ENCODE measurements around the gene GRAP2.
A peak's percentile ranks its signal among the peaks of the same experiment; 100 is the strongest.

GRAP2 gene

DNA sequence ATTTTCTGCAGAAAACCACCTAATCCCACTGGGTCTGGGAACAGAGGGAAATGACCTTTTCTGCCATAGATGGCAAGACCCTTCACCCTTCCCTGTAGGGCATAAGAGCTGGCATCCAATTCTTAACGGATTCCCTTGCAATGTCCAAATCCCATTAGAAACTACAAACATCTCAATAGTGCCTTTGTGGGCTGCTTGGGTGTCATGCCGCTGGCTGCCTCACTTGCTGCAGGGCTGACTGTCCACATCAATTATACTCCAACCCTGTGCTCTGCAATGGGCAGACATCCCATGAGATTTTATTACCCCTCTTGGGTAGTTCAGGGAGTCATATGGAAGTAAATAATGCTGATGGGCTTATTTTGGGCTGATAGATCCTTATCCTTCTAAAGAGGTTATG lies 7.3 kb downstream of the GRAP2 start:
- Mint-ChIP-seq H3K36me3 (ENCODE audit: low read depth) (peaks cover 13% of the 10 kb centered on the region), H3K9me3 (peaks cover 3% of the 10 kb centered on the region), H3K4me3 (peak overlapping the region; percentile 90), H3K27ac (peak overlapping the region; percentile 98), H3K27me3 (no peaks in the 10 kb centered on the region), H3K4me1 (ENCODE audit: low read depth) (peaks cover 80% of the 10 kb centered on the region)

DNA sequence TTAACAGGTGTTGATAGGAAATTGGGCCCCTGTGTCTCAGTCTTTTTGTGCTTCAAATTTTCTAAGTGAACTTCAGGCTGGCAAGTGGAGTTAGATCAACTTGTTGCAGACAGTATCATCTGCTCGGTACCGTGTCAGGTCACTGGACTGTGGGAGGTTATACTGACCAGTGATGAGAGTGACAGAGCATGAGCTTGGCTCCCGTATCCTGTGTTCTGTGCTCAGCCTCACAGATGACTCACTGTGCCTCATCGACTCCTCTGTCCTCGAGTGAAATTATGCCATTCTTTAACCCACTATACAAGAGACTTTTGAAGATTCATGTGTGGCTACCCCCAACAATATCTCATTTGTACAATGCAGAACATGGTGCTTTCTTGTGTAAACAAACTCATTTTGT lies 7.9 kb downstream of the GRAP2 start:
- Mint-ChIP-seq H3K27me3 (no peaks in the 10 kb centered on the region), H3K36me3 (ENCODE audit: low read depth) (peaks cover 13% of the 10 kb centered on the region), H3K27ac (peak overlapping the region; percentile 98), H3K4me3 (peak overlapping the region; percentile 90), H3K4me1 (ENCODE audit: low read depth) (peaks cover 86% of the 10 kb centered on the region), H3K9me3 (peaks cover 3% of the 10 kb centered on the region)

DNA sequence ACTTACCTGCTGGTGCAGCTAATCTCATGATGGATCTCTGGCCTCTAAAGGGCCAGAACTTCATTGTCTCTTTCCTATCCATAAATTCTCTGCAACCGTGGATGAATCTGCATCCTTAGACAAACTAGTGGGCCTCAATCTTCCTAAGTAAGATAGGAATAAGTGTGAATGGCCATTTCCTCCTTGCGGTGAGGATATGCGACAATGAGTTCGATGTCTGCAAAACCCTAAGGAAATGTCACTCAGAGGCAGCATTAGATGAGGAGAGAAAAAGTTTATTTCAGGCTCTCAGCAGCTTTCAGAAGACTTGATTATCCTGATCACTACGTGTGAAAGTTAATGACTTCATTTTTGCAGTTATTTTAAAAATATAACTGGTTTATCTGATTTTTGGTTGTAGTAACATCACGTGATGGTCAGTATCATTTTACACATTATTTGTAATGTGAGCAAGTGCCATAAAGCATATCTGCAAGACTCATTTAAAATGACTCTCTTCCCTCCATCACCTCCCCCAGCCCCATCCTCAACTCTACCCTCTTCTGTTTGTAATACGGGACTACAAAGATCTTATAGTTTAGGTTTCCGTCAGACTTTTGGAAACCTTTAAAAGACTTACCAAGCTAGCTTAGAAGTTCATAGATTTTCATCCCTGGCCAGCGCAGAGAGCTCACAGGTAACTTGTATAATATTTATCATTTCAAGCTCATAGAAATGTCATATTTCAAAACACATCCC lies 10.2 kb downstream of the GRAP2 start:
- H3K36me3 Mint-ChIP-seq (ENCODE audit: low read depth) = peaks cover 14% of the 10 kb centered on the region

DNA sequence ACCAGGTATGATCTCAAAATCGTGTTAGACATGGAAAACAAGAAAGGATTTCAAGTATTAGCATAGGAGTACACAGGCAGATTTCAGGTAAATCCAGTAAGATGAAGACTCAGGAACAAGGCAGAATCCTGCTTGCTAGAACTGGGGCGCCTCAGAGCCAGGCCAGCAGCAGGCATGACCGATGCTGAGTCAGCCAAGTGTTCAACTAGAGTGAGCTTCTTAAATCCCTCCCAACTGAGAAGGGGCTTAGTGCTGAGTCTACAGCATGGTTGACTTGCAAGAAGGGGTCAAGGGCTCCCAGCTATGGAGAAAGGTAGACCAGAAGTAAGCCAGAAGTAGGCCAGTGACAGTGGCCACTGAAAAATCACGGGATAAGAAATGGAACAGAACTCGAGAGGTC lies 12.4 kb downstream of the GRAP2 start:
- Mint-ChIP-seq H3K9me3 (peaks cover 3% of the 10 kb centered on the region), H3K4me3 (peak overlapping the region; percentile 90), H3K27me3 (no peaks in the 10 kb centered on the region), H3K27ac (peak overlapping the region; percentile 98), H3K4me1 (ENCODE audit: low read depth) (peaks cover 100% of the 10 kb centered on the region), H3K36me3 (ENCODE audit: low read depth) (peaks cover 14% of the 10 kb centered on the region)

More for the DNA sequence above, 10.2 kb downstream of the GRAP2 start:
- peak overlapping the region; percentile 90 for H3K4me3 Mint-ChIP-seq
- H3K4me1 Mint-ChIP-seq (ENCODE audit: low read depth) = peaks cover 95% of the 10 kb centered on the region
- peak overlapping the region; percentile 98 for H3K27ac Mint-ChIP-seq
- H3K9me3 Mint-ChIP-seq = peaks cover 3% of the 10 kb centered on the region
- H3K27me3 Mint-ChIP-seq = no peaks in the 10 kb centered on the region

DNA sequence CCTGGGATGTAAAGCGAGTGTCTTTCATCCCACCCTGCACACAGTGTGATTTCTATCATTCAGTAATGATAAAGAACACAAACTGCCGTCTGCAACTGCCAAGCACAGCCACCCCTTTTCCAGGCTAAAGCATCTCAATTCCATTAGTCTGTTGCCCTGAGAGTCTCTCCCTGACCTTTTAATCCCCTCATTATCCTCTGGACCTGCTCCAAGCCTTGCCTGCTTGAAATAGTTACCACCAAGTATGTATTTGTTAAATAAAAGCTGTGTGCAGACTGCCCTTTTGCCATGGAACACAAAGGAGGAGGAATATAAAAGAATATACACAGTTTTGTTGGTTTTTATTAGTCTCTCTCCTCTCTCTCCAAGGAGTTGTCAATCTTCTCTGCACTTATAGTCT lies 13.0 kb downstream of the GRAP2 start:
- H3K4me1 Mint-ChIP-seq (ENCODE audit: low read depth) = peaks cover 100% of the 10 kb centered on the region
- H3K36me3 Mint-ChIP-seq (ENCODE audit: low read depth) = peaks cover 14% of the 10 kb centered on the region
- H3K27ac Mint-ChIP-seq = peak overlapping the region; percentile 98
- peaks cover 3% of the 10 kb centered on the region for H3K9me3 Mint-ChIP-seq
- no peaks in the 10 kb centered on the region for H3K27me3 Mint-ChIP-seq
- H3K4me3 Mint-ChIP-seq = peak overlapping the region; percentile 90

DNA sequence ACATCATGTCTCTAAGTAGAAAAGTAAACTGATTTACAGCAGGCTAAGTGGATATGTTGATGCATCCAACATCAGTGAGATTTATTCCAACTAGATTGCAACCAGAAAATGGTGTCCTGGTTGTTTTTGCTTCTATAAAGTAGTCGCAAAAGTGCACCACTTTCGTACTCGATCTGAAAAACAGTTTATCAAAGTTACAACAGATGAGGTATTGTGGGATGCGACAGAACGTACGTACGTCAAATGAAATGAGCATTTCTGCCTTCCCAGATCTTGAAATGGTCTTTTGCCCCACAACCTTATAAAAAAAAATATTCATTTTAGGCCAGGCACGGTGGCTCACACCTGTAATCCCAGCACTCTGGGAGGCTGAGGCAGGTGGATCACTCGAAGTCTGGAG lies 13.7 kb downstream of the GRAP2 start:
- peaks cover 3% of the 10 kb centered on the region for H3K9me3 Mint-ChIP-seq
- peaks cover 98% of the 10 kb centered on the region for H3K4me1 Mint-ChIP-seq (ENCODE audit: low read depth)
- H3K27me3 Mint-ChIP-seq = no peaks in the 10 kb centered on the region
- peak overlapping the region; percentile 90 for H3K4me3 Mint-ChIP-seq
- H3K36me3 Mint-ChIP-seq (ENCODE audit: low read depth) = peaks cover 15% of the 10 kb centered on the region
- H3K27ac Mint-ChIP-seq = peak overlapping the region; percentile 98

DNA sequence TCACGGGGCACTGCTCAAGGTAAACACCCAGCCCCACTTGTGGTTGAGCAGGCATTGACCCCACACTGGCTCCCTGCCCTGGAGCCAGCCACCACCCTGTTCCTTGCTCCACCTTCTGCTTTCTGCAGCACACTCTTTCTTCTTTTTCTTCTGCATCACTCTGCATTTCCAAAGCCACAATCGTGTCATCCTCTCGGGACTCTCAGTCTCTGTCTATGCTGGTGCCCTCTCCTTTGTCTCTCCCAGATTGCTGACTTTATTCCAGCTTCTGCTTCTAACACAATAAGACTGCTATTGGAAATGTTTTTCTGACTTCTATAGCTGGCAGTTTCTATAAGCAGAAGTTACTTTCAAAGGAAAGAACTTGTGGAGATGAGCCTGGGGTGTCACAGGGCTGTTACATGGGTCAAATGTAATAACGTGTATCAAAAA lies 14.4 kb downstream of the GRAP2 start:
- Mint-ChIP-seq H3K4me1 (ENCODE audit: low read depth) (peaks cover 98% of the 10 kb centered on the region), H3K4me3 (peak overlapping the region; percentile 90), H3K27ac (peak overlapping the region; percentile 98), H3K27me3 (no peaks in the 10 kb centered on the region), H3K36me3 (ENCODE audit: low read depth) (peaks cover 8% of the 10 kb centered on the region), H3K9me3 (no peaks in the 10 kb centered on the region)

DNA sequence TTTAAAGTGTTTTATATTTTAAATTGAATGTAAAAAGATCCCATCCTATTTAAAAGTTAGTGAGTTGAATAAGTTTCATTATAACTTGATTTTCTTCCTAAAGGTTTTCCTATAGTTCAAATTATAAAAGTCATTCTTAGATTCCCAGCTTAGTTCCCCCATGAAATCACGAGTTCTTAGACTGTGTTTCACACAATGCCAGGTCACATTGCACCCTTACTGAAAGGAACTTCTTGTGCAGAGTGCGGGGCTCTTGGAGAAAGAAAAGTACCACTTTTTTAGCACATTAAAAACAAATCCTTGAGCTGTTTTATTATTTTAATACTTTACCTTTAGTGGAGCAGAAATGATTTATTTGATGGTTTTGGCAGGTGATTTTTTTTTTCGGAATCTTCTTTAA lies 15.6 kb downstream of the GRAP2 start:
- H3K9me3 Mint-ChIP-seq = no peaks in the 10 kb centered on the region
- H3K27ac Mint-ChIP-seq = peak overlapping the region; percentile 98
- peaks cover 98% of the 10 kb centered on the region for H3K4me1 Mint-ChIP-seq (ENCODE audit: low read depth)
- H3K36me3 Mint-ChIP-seq (ENCODE audit: low read depth) = peaks cover 8% of the 10 kb centered on the region
- H3K4me3 Mint-ChIP-seq = peak overlapping the region; percentile 90
- H3K27me3 Mint-ChIP-seq = no peaks in the 10 kb centered on the region

DNA sequence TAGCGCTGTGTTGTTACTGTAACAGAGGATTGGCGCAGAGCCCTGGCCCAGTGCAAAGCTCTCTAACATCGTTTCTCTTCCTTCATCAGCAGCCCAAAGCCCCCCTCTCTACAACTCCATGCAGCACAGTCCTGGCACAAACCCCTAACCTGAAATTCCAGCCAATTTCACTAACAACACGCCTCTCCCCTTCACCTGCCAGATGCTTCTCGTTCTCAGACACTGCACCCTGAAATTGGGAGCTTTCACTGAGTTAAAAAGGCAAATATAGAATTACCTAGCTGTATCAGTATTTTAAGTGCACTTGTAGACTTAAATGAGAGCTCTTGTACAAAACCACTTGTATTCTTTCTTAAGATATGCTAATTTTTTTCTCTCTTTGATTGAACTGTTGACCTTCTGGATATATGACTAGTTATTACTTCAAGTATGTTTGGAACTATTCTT lies 16.3 kb downstream of the GRAP2 start:
- H3K27ac Mint-ChIP-seq = peak overlapping the region; percentile 88
- H3K4me1 Mint-ChIP-seq (ENCODE audit: low read depth) = peaks cover 98% of the 10 kb centered on the region
- H3K4me3 Mint-ChIP-seq = peak overlapping the region; percentile 90
- no peaks in the 10 kb centered on the region for H3K9me3 Mint-ChIP-seq
- peaks cover 8% of the 10 kb centered on the region for H3K36me3 Mint-ChIP-seq (ENCODE audit: low read depth)
- H3K27me3 Mint-ChIP-seq = no peaks in the 10 kb centered on the region

DNA sequence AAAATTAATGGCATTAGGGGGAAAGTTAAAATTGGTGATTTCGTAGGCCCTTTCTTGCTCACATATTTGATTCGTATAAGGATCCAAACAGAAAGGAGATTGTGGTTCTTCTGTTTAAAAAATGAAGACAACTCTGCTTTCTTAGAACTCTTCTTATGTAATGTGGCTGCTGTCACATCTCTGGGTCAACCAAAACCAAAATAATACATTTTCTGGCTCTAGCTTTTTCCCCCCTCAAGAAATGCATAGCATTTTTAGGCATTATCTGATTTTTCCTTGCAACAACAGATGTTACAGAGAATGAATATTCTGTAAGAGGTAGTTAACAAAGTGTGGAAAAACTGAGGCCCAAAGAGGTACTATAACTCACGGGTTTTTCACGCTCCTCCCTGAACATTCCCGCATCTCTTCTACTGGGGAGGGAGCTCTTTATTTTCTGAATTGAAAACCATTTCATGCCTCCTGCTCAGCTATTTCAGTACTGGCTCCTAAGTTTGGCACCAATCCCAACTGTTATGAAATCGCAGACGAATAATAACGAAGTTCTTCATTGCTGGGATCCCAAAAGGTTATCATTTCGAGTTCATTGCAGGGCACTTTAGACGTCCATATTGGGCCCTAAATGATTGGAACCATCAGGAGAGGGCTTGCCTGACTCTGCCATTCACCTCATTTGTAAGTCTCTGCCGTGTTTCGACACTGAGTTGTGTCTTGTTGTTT lies 17.1 kb downstream of the GRAP2 start:
- peaks cover 8% of the 10 kb centered on the region for H3K36me3 Mint-ChIP-seq (ENCODE audit: low read depth)
- peak overlapping the region; percentile 88 for H3K27ac Mint-ChIP-seq
- peak overlapping the region; percentile 90 for H3K4me3 Mint-ChIP-seq
- peaks cover 98% of the 10 kb centered on the region for H3K4me1 Mint-ChIP-seq (ENCODE audit: low read depth)
- H3K27me3 Mint-ChIP-seq = no peaks in the 10 kb centered on the region
- H3K9me3 Mint-ChIP-seq = no peaks in the 10 kb centered on the region

DNA sequence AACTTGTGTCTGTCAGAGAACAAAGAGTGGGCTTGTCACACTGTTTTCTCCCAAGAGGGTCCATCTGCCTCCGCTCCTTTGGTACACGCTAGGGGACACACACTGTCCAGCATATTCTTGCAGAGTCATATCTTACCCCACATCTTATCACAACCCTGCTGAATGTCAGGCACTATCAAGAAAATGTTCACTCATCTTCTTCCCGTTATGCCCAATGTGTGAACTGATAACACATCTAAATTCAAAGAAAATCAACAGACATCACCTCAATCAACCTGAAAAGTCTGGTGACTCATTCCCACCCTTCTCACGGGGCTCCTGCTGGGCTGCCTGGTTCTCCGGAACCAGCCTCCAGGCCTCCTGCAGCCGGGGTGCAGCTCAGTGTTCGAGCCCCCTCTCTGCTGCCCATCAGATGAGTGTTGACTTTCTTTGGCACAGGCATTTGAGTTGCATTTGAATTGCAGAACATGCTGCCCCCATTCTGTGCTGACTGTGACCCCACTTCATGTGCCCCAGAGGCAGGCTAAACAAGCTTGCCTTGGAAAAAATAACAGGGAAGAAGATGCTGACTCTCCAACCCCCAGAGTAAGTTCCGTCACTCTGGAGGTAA lies 19.4 kb downstream of the GRAP2 start:
- Mint-ChIP-seq H3K4me3 (peak overlapping the region; percentile 72), H3K9me3 (no peaks in the 10 kb centered on the region), H3K27me3 (no peaks in the 10 kb centered on the region), H3K27ac (peak overlapping the region; percentile 90), H3K36me3 (ENCODE audit: low read depth) (peaks cover 7% of the 10 kb centered on the region), H3K4me1 (ENCODE audit: low read depth) (peaks cover 98% of the 10 kb centered on the region)

DNA sequence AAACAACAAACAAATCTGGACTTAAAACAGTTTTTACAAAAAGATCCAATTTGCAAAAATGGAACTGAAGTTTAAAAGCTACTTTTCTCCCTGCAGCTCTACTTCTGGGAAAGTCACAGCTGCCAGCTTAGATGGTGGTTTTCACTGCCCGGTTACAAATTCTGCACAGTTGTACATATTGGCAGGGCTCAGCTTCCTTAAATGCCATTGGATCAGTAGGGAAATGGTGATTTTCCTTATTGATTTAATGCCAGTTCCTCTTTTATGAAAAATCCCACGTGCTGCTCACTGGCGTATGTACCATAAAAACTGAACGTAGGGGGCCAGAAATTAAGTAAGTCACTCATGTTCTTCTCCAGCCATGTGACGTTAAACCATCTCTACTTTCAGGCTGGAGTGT lies 22.8 kb downstream of the GRAP2 start:
- no peak overlapping the region for H3K27ac Mint-ChIP-seq
- H3K4me3 Mint-ChIP-seq = no peak overlapping the region
- H3K36me3 Mint-ChIP-seq (ENCODE audit: low read depth) = peaks cover 10% of the 10 kb centered on the region
- no peaks in the 10 kb centered on the region for H3K9me3 Mint-ChIP-seq
- H3K4me1 Mint-ChIP-seq (ENCODE audit: low read depth) = peaks cover 78% of the 10 kb centered on the region
- H3K27me3 Mint-ChIP-seq = no peaks in the 10 kb centered on the region

DNA sequence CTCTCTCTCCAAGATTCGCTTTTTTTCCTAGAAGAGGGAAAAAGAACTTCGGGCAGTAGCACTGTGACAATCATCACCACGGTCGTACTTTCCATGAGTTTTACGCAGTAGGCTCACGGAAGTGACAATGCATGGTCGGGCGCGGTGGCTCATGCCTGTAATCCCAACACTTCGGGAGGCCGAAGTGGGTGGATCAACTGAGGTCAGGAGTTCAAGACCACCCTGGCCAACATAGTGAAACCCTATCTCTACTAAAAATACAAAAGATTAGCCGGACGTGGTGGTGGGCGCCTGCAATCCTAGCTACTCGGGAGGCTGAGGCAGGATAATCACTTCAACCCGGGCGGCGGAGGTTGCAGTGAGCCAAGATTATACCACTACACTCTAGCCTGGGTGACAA lies 23.4 kb downstream of the GRAP2 start:
- Mint-ChIP-seq H3K27me3 (no peaks in the 10 kb centered on the region), H3K36me3 (ENCODE audit: low read depth) (peaks cover 9% of the 10 kb centered on the region), H3K4me1 (ENCODE audit: low read depth) (peaks cover 73% of the 10 kb centered on the region), H3K27ac (no peak overlapping the region), H3K9me3 (no peaks in the 10 kb centered on the region), H3K4me3 (no peak overlapping the region)

DNA sequence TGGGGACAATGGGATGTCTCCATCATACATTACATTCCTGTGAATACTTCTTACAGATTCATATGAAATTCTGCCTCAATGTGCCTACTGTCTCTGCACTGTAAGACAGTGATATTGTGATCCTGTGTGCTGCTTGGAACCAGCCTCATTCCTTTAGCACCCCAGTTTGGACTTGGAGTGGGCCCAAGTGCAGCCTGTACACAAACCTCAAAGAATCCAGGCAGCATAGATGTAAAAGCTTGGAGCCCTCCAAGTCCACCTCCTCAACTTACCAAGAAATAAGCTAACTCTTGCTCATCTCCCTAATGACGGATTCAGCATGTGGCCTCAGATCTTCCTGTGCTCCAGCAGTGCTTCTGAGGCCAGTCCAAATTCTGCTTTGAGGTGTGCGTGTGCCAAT lies 24.4 kb downstream of the GRAP2 start:
- Mint-ChIP-seq H3K4me3 (no peak overlapping the region), H3K27ac (no peak overlapping the region), H3K27me3 (no peaks in the 10 kb centered on the region), H3K36me3 (ENCODE audit: low read depth) (peaks cover 6% of the 10 kb centered on the region), H3K9me3 (no peaks in the 10 kb centered on the region), H3K4me1 (ENCODE audit: low read depth) (peaks cover 63% of the 10 kb centered on the region)
